Measurements from ENCODE around the gene E2F2.
"Not testable (repeated sequence)": the region's sequence is repeated elsewhere in the genome, so short reads cannot be mapped to it uniquely, and the experiment has no call there.

Gene E2F2

GRCh38 chr1:23517581-23517980, 13.5 kb downstream of the E2F2 start:
- no peak overlapping the region for H3K4me3 ChIP-seq (ENCODE audit: low read length)
- TF ChIP-seq, protein P1, sequence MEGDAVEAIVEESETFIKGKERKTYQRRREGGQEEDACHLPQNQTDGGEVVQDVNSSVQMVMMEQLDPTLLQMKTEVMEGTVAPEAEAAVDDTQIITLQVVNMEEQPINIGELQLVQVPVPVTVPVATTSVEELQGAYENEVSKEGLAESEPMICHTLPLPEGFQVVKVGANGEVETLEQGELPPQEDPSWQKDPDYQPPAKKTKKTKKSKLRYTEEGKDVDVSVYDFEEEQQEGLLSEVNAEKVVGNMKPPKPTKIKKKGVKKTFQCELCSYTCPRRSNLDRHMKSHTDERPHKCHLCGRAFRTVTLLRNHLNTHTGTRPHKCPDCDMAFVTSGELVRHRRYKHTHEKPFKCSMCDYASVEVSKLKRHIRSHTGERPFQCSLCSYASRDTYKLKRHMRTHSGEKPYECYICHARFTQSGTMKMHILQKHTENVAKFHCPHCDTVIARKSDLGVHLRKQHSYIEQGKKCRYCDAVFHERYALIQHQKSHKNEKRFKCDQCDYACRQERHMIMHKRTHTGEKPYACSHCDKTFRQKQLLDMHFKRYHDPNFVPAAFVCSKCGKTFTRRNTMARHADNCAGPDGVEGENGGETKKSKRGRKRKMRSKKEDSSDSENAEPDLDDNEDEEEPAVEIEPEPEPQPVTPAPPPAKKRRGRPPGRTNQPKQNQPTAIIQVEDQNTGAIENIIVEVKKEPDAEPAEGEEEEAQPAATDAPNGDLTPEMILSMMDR (conservative IDR thresholded peaks at IDR 0.05; ENCODE audit: low read length), result no peak
- no peak for DNase-seq (ENCODE audit: low read depth)

DNA sequence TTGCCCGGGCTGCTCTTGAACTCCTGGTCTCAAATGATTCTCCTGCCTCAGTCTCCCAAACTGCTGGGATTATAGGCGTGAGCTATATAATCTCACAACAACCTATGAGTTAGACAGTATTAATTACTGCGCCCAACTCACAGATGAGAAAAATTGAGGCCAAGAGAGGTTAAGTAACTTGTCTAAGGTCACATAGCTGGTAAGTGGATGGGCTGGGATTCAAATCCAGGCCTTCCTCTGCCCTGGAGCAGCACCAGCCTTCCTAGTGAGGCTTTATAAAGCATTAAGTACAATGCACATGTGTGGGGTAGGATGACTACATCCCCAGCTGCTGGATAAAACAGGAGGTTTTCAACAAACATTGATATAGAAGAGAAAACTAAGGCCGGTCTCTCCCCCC, 15.1 kb downstream of the E2F2 start:
- no peak overlapping the region for H3K4me3 ChIP-seq (ENCODE audit: low read length)
- TF ChIP-seq, protein P1 (conservative IDR thresholded peaks at IDR 0.05; ENCODE audit: low read length), result no peak
- no peak for DNase-seq (ENCODE audit: low read depth)

- DNase-seq (ENCODE audit: low read depth), result no peak
- TF ChIP-seq, protein P1 (conservative IDR thresholded peaks at IDR 0.05; ENCODE audit: low read length), result no peak
- H3K4me3 ChIP-seq (ENCODE audit: low read length), result no peak overlapping the region
Measured at GRCh38 chr1:23514111-23514679, 16.8 kb downstream of the E2F2 start.

GRCh38 chr1:23509896-23510295, 21.1 kb downstream of the E2F2 start:
- DNase-seq (ENCODE audit: low read depth), result no peak
- H3K4me3 ChIP-seq (ENCODE audit: low read length), result no peak overlapping the region
- TF ChIP-seq, protein P1 (conservative IDR thresholded peaks at IDR 0.05; ENCODE audit: low read length), result no peak

- no peak overlapping the region for H3K4me3 ChIP-seq (ENCODE audit: low read length)
- no peak for DNase-seq (ENCODE audit: low read depth)
- TF ChIP-seq, protein P1 (conservative IDR thresholded peaks at IDR 0.05; ENCODE audit: low read length), result no peak
Measured at GRCh38 chr1:23506376-23507107, 24.5 kb downstream of the E2F2 start.

DNA sequence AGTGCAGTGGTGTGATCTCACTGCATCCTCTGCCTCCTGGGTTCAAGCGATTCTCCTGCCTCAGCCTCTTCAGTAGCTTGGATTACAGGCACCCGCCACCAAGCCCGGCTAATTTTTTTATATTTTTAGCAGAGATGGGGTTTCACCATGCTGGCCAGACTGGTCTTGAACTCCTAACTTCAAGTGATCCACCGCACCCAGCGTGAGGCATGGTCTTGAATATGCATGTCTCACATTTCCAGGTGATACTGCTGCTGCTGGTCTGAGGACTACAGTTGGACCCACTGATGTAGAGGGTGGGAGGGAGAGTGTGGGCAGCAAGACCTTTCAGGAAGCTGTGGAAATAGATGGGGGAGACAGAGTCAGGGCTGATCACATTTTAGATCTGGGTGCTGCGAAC, 25.2 kb downstream of the E2F2 start:
- H3K4me3 ChIP-seq (ENCODE audit: low read length), result no peak overlapping the region
- TF ChIP-seq, protein P1 (conservative IDR thresholded peaks at IDR 0.05; ENCODE audit: low read length), result no peak
- DNase-seq (ENCODE audit: low read depth), result no peak

- not testable (repeated sequence) for H3K4me3 ChIP-seq (ENCODE audit: low read length); DNase-seq (ENCODE audit: low read depth)
Measured at GRCh38 chr1:23504156-23504555, 26.9 kb downstream of the E2F2 start.
